Pons (tissue), 1 donor: ENCODE results near the gene ZNF831.

Experiments
- DNase-seq: peaks from one replicate; pipeline ENCODE4 v3.0.0-alpha.2; 2016; ENCODE audit warnings: low spot score

Gene ZNF831

DNA sequence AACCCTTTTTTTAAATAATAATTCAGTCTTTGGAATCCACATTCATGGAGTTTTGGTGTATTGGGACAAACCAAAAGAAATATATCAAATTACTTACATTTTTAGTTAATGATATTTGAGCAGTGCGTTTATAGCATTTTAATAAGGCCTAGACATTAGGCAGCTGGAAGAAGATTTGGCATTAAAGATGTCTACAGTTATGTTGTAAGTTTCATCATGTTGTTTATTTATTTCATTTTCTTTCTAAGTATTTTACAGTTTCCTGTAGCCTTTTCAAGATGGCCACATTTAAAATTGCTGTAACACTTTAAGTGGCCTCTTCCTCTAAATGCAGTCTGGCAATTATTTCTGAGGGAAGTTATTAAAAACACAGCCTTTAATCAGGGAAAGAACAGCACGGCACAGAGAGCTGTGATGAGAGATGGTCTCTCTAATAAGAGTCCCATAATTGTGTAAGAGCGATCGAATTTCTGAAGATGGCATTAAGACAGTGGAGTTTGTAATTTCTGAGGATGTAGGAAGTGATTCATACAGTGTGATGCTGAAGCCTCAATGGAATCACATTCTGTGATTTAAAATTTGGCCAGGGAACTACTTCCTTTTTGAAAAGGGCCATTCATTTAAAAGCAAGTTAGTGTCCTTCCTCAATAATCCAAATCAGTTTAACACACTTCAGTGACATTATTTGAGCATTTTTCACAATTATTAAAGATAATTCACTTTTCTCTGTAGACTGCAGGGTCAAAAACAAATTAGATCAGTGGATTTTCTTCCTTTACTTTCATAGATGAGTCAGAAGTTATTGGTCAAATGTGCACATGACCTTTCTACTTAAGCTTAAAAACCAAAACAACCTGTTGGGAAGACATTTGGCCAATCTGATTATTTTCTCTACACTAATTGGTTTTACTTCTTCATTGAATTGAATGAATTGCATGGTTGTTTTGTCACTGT, 84.4 kb downstream of the ZNF831 start:
- no peak for DNase-seq

DNA sequence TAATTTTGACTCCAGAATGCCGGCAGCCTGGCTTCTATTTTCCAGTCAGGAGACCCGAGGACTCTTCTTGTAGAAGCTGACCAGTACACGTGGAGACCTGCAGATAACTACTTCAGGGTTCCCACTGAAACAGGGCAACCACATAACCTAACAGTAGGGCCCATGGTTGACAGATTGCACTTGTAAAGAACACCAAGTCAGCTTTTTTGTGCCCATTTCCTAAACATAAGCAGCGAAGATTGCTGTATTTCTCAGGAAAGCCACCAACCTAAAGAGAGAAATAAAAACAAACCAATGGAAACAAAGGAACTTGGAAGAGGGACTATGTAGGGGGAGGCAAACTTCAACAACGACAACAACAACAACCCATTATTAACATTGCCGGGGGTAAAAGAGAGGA, 86.7 kb downstream of the ZNF831 start:
- no peak for DNase-seq

DNA sequence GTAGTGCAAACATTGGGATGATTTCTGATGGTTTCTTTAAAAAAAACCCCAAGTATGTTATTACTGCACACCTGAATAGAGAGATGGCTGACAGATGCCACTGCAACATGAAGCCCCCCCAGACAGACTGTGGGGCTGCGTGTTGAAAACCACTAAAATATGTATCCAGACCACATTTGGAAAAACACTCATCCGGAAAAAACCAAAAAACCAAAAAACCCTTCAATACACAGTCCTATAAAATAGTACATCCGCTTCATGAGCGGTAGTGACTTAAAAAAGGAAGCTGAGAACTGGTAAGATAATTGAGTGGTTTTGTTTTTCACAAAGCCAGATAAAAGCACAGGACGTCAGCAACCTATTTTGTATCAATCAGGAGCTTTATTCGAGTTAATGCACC, 89.7 kb downstream of the ZNF831 start:
- no peak for DNase-seq

DNA sequence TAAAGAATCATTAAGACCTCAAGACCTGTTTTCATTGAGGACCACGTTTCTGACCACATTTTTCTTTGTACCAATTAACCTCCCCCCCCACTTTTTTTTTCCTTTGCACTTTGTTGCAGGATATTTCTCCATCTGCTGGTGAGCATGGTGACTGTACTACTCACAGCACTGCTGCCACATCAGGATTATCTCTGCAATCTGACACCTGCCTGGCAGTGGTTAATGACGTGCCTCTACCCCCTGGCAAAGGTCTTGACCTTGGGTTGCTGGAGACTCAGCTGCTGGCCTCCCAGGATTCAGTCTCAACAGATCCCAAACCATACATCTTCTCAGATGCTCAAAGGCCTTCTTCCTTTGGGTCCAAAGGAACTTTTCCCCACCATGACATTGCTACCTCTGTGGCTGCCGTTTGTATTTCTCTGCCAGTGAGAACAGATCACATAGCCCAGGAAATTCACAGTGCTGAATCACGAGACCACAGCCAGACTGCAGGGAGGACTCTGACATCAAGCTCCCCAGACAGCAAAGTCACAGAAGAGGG, 90.2 kb downstream of the ZNF831 start:
- DNase-seq = no peak

DNA sequence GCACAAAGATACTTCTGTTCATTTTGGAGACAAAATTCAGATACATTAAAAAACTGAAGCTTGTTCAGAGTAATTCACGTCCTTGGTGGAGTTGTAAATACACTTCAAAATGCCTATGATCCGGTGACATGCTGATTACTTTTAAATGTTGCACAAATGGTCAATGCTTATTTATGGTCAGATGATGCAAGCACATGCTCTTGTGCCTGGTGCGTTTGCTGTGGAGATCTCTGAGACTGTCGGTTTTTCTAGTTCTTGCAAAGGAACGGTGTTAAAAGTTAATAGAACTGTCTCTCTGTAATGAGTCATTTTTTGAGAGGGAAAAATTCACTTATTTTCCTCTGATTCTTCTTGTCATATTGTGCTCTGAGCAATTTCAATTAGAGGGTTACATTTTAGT, 91.6 kb downstream of the ZNF831 start:
- DNase-seq = no peak

DNA sequence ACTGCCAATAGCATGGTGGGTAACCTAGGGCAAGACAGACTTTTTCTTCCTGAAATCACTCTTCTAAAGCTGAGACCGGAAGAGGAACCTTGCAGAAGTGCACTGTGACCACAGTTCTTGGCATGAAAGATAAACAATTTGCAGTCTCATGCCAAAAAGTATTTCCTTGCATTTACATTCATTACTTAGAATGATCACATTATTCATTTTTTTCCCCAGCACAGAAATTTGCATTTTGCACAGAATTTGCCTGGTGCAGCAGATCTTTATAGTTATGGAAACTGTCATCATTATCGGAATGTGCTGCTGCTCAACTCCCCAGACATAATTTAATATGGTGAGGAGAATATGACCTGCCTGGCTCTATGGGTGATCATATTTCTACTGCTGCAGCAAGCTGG, 94.6 kb downstream of the ZNF831 start:
- DNase-seq = no peak

DNA sequence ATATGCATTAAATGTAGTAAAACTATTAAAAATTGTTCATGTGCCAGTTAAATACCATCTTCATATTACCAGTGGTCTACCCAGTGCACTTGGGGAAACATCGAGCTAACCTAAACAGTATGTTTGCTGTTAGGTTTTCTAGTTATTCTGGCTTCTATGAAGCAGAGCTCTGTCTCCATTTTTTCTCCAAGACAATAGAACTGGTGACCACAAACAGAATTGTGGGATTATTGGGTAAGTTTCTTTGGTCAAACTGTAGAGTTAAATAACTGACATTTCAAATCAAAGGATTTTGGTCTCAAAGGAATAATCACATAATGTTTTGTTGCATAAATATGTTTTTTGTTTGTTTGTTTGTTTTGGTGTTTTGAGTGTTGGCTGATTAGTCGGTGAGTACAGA, 96.3 kb downstream of the ZNF831 start:
- DNase-seq = no peak

DNA sequence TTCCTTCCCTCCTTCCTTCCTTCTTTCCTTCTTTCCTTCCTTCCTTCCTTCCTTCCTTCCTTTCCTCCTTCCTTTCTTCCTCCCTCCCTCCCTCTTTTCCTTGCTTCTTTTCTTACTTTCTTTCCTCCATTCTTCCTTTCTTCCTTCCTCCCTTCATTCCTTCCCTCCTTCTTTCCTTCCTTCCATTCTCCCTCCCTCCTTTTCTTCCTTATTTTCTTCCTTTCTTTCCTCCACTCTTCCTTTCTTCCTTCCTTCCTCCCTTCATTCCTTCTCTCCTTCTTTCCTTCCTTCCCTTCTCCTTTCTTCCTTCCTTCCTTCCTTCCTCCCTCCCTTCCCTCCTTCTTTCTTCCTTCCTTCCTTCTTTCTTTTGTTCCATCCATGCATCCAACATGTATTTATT, 101.7 kb downstream of the ZNF831 start:
- no peak for DNase-seq

DNA sequence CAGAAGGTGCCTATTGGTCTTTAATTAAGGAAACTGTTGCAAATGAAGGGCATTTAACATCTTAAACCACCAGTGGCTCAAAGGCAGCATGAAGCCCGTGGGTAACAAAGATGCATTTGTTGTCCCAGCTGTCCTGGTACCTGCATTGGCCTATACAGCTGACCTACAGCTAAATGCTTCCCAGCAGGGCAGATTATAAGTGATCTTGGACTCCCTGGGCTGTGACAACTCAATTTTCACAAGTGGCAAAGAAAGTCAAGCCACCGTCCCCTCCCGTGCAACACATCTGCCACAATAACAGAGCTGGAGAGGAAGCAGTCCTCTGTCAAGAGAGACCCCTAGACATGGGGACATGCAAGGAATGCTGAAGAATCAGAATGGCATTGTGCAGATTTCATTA, 105.2 kb downstream of the ZNF831 start:
- DNase-seq = no peak

DNA sequence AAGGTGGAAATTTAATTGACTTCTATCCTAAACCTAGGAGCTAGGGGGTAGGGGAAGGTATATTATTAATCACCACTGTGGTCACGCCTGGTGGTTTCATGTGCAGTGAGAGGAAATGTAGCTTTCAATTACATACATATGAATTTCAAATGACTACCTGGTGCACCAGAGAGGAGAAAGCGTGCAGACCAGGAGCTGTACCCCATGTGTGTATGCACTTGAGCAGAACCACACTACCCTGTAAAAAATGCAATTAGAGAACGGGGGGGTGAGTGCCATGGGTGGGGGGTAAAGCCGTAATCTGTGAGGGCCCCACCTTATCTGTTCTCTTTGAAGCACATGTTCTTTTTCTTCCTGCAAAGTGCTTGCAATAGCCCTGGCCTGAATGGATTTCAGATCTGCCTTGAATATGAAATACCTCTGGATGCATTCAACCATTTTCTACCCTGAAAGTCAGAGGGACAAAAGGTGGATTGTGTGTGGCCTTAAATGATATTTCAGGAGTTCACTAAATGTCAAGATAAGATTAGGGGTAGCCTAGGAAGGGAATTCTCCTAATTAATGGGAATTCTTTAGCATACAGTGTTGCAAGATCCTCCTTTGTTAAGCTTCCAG, 105.9 kb downstream of the ZNF831 start:
- DNase-seq = no peak

DNA sequence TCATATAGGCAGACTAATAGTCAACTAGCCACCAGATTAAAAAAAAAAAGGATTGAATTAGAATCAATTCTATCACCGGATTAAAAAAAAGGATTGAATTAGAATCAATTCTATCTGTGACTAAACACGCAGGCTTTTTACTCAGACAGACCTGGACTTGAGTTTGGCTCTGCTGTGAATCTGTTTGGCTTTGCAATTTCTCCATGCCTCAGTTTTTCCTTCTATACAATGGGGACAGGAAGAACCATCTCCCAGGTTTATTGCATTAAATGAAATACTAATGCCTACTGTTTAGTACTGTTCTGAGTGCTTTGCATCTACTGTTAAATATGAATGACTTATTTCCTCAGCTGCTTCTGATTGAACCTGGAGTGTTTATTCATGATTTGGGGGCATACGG, 106.8 kb downstream of the ZNF831 start:
- no peak for DNase-seq

DNA sequence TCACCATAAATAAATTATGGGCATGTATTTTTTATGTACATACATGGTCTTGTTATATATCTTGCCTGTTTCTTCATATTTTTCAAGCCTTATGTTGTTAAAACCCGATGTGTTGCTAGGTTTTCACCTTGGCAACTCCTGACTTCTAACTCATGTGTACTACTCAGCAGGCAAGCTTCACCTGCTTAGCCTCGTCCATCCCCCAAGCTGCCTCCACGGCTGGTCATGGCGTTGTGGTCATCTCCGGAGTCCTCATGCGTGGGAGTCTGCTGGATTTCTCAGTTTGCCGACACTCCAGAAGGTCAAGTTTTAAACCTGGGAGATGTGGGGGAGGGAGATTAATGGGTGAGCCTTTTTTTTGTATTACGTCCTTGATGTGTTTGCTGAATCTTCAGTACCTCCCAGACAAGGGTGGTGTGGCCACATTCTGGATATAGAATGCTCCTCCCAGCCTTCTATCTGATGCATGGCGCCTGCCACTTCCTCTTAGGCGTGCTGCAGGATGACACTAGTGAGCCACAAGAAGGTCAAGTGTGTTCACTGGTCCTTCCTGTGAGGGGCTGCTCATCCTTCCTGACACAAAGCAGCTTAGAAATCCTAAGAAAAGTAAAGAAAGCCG, 110.2 kb downstream of the ZNF831 start:
- no peak for DNase-seq

DNA sequence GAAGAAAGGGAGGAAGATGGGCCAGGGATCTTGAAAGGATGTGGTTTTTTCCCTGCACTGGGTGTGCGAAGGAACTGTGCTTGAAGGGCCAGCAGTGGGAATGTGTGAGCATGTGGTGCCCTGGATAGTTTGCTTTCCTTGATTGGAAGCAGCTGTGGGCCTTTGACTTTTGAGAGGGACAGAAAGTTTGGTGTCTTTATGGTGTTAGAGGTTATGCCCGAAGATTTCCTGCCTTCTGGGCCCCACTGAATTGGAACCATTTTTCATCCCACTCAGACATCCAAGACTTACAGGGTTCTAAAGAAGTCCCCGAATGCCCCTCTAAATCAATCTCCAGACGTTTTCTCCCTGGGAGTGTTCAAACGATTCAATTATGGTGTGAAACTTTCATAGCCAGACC, 113.3 kb downstream of the ZNF831 start:
- no peak for DNase-seq

DNA sequence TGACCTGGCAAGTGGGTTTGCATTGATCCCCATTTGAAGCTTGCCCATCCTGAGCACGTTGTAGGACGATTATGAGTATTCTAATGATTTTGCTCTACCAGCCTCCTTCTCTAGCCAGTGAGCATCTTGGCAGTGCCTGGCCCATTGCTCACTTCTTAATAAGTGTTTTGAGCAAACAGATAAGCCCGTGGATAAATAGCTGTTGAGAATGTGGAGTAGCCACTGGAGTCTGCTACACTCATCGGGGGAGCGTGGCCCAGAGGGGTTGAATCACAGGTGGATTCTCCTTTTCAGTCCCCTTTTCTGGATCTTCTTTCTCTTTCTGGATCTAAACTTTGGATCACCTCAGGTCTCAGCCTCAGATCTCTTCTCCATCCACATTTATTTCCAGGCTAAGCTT, 120.8 kb downstream of the ZNF831 start:
- DNase-seq = no peak

DNA sequence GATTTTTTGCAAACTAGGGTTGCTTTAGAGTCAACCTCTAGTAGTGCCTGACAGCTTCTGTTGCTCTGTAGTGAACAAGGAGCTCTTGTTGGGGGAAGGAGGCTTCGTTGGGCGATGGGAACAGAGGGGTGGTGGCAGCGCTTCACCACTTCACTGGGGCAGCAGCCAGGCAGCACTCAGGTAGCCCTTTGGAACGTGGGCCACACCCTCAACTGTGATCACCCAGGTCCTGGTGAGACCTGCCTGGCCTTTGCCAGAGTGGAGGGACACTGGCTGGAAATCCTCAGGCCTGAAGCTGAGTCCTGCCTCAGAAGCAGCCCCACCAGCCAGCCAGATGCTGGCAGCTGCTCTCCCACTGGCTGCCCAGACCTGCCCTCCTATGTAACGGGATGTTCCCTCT, 126.4 kb downstream of the ZNF831 start:
- no peak for DNase-seq

DNA sequence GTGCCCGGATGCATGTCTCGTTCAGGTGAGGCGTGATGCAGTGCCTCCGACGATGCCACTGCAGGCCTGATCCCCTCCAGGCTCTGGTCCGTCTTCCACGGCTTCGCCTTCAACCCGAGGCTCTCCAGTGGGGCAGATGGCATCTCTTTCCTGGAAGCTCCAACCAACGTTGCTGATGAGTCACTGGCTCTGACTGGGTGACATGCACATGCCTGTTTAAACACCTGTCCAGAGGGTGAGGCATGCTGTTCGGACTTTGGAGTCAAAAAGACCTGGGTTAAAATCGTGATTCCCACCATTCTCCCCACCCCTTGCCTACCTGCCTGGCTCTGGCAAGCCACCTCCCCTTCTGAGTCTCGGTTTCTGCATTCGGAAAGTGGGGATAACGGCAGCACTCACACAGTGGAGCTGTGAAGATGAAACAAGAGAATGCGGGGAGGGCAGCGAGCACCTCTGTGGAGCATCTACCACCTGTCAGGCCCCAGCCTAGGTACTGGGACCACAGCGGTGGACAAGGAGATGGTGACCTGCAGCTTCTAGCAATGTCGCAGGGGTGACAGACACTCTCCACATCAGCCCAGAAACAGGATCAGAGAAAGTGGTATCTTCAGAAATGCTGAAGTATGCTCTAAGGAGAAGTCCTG, 128.2 kb downstream of the ZNF831 start:
- DNase-seq = no peak

DNA sequence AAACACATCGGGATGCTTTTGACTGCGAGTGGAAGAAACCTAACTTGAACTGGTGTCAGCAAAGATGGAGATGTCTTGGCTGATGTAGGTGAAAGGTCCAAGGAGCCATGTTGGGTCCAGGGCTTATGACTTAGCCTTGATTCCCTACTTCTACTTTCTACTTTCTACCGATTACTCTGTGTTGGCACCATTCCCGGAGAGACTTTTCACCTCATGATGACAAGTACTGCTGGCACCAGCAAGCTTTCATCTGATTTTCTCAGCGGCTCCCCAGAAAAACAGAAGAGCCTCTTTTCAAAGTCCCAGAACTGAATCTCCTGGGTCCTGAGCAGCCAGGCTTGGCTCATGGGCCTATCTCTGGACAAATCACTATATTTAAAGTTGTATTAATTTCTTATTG, 131.9 kb downstream of the ZNF831 start:
- no peak for DNase-seq

DNA sequence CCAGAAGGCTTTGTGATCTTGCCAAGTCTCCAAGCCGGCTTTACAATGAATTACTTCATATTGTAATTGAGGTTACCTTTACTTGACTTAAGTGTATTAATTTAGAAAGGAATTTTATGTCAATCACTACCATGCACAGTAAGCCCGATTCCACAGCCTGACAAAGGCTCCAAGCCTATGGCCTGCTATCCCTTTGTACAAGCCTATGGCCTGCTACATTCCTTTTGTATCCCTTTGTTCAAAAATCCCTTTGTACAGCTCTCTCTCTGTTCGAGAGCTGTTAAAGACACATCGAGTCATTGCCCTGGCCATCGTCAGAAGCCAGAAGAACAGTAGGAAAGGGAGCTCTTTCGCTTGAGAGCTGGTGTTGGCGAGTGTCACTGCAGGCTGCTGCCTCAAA, 134.1 kb downstream of the ZNF831 start:
- no peak for DNase-seq

DNA sequence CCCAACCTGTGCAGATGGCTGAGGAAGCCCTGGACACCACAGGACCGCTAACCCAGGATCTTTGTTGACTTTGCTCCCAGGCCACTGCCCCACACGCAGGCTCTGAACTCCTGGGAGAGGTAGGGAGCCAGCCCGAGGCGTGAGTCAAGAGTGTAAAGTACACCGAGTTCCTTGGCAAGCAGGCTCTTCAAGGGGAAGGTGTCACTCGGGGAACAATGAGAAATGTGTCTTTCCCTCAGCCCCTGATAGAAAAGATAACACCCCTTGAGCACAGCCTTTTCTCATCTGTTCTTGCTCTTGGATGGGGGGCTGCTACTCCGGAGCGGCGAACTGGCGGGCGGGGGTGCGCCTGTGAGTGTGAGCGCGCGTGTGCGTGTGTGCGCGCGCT, 136.3 kb downstream of the ZNF831 start:
- DNase-seq = no peak

DNA sequence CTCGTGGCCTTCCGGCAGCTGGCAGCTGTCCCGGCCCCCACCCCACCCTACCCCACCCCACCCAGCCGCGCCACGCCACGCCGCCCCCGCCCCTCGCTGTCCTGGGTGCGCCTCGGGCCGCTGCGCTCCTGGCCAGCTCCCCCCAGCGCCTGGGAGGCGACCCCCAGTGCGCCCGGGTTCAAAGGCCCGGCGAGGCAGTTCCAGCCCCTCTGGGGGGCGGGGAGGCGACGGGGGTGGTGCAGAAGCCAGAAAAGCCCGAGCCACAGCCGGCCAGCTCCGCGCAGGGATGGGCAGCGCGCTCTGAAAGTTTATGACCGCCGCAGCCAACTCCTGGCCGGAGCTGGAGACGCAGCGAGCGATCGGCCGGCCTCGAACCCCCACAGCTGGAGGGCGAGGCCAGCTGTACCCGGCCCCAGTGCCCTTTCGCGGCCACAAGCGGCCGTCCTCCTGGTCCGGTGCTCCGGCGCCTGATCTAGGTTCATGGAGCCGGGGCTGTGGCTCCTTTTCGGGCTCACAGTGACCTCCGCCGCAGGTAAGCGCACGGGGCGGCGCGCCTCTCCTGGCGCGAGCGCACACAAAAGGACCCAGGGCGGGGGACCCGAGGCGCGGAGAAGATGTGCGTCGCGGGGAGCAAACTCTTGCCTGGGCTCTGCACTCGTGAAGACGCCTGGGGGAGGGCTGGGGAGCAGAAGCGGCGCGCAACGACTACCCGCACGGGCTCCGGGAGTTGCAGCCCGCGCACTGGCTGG, 136.9 kb downstream of the ZNF831 start, which contains the start of gene EDN3:
EDN3 (plus strand) TSS at position 279 of the 749 bp plus-strand sequence; CDS start at position 481, 202 bp downstream.
- no peak for DNase-seq

DNA sequence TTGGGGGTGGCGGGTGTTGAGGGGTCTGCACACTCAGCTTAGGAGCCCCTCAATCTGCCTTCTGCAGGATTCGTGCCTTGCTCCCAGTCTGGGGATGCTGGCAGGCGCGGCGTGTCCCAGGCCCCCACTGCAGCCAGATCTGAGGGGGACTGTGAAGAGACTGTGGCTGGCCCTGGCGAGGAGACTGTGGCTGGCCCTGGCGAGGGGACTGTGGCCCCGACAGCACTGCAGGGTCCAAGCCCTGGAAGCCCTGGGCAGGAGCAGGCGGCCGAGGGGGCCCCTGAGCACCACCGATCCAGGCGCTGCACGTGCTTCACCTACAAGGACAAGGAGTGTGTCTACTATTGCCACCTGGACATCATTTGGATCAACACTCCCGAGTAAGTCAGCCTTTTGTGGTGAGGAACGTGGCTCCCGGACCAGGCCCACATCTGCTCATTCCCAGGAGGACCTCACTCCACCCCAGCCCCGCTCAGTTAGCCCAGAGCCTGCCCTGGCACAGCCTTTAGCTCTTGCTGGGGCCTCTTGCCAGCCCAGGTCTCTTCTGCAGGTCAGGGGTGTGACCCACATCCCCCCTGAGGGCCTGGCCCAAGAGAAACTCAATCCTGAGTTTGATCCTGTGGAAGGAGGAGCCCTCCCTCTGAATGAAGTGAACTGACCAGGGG, 137.9 kb downstream of the ZNF831 start:
- DNase-seq = no peak
